ENCODE data around the gene HYAL2.

DNA sequence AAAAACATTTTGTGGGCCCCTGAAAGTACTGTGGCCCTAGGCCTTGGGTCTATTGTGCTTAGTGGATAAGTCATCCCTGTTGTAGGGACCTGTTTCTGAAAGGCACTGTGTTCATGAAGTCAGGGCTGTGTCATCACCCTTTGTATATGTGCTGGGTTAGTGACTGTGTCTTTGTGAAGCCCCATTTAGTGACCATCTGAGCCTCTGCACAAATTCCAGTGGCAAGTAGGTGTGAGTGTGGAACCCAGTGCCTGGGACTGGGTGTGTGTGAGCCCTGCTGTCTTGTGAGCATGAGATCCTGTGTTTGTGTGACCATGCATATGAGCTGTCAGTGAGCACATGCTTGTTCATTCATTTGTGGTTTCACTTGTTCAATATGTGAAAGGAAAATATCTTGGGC lies 17.9 kb downstream of the HYAL2 start:
- TF ChIP-seq, protein P1, sequence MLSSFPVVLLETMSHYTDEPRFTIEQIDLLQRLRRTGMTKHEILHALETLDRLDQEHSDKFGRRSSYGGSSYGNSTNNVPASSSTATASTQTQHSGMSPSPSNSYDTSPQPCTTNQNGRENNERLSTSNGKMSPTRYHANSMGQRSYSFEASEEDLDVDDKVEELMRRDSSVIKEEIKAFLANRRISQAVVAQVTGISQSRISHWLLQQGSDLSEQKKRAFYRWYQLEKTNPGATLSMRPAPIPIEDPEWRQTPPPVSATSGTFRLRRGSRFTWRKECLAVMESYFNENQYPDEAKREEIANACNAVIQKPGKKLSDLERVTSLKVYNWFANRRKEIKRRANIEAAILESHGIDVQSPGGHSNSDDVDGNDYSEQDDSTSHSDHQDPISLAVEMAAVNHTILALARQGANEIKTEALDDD (IDR thresholded peaks at IDR 0.05), result no peak
- TF ChIP-seq, protein P2, sequence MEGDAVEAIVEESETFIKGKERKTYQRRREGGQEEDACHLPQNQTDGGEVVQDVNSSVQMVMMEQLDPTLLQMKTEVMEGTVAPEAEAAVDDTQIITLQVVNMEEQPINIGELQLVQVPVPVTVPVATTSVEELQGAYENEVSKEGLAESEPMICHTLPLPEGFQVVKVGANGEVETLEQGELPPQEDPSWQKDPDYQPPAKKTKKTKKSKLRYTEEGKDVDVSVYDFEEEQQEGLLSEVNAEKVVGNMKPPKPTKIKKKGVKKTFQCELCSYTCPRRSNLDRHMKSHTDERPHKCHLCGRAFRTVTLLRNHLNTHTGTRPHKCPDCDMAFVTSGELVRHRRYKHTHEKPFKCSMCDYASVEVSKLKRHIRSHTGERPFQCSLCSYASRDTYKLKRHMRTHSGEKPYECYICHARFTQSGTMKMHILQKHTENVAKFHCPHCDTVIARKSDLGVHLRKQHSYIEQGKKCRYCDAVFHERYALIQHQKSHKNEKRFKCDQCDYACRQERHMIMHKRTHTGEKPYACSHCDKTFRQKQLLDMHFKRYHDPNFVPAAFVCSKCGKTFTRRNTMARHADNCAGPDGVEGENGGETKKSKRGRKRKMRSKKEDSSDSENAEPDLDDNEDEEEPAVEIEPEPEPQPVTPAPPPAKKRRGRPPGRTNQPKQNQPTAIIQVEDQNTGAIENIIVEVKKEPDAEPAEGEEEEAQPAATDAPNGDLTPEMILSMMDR (IDR thresholded peaks at IDR 0.05 in 2 of 3, conservative IDR thresholded peaks at IDR 0.05 in 1 of 3; ENCODE audit: insufficient read depth in 2 of 3, low read depth in 1 of 3, low read length in 3 of 3), result no peak
- TF ChIP-seq, protein P3, sequence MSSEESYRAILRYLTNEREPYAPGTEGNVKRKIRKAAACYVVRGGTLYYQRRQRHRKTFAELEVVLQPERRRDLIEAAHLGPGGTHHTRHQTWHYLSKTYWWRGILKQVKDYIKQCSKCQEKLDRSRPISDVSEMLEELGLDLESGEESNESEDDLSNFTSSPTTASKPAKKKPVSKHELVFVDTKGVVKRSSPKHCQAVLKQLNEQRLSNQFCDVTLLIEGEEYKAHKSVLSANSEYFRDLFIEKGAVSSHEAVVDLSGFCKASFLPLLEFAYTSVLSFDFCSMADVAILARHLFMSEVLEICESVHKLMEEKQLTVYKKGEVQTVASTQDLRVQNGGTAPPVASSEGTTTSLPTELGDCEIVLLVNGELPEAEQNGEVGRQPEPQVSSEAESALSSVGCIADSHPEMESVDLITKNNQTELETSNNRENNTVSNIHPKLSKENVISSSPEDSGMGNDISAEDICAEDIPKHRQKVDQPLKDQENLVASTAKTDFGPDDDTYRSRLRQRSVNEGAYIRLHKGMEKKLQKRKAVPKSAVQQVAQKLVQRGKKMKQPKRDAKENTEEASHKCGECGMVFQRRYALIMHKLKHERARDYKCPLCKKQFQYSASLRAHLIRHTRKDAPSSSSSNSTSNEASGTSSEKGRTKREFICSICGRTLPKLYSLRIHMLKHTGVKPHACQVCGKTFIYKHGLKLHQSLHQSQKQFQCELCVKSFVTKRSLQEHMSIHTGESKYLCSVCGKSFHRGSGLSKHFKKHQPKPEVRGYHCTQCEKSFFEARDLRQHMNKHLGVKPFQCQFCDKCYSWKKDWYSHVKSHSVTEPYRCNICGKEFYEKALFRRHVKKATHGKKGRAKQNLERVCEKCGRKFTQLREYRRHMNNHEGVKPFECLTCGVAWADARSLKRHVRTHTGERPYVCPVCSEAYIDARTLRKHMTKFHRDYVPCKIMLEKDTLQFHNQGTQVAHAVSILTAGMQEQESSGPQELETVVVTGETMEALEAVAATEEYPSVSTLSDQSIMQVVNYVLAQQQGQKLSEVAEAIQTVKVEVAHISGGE (CRISPR knock-in tag; IDR thresholded peaks at IDR 0.05), result no peak
- no peak for TF ChIP-seq TEAD1 (CRISPR knock-in tag; IDR thresholded peaks at IDR 0.05)
- TF ChIP-seq, protein P4, sequence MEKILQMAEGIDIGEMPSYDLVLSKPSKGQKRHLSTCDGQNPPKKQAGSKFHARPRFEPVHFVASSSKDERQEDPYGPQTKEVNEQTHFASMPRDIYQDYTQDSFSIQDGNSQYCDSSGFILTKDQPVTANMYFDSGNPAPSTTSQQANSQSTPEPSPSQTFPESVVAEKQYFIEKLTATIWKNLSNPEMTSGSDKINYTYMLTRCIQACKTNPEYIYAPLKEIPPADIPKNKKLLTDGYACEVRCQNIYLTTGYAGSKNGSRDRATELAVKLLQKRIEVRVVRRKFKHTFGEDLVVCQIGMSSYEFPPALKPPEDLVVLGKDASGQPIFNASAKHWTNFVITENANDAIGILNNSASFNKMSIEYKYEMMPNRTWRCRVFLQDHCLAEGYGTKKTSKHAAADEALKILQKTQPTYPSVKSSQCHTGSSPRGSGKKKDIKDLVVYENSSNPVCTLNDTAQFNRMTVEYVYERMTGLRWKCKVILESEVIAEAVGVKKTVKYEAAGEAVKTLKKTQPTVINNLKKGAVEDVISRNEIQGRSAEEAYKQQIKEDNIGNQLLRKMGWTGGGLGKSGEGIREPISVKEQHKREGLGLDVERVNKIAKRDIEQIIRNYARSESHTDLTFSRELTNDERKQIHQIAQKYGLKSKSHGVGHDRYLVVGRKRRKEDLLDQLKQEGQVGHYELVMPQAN (IDR thresholded peaks at IDR 0.05; ENCODE audit: borderline replicate concordance), result no peak
- no peak for TF ChIP-seq SMAD3 (CRISPR knock-in tag; conservative IDR thresholded peaks at IDR 0.05)
- no peak for TF ChIP-seq EP300 (IDR thresholded peaks at IDR 0.05; ENCODE audit: low read length)
- no peak for TF ChIP-seq GABPA (tag; conservative IDR thresholded peaks at IDR 0.05; ENCODE audit: low read depth)
- TF ChIP-seq, protein P5, sequence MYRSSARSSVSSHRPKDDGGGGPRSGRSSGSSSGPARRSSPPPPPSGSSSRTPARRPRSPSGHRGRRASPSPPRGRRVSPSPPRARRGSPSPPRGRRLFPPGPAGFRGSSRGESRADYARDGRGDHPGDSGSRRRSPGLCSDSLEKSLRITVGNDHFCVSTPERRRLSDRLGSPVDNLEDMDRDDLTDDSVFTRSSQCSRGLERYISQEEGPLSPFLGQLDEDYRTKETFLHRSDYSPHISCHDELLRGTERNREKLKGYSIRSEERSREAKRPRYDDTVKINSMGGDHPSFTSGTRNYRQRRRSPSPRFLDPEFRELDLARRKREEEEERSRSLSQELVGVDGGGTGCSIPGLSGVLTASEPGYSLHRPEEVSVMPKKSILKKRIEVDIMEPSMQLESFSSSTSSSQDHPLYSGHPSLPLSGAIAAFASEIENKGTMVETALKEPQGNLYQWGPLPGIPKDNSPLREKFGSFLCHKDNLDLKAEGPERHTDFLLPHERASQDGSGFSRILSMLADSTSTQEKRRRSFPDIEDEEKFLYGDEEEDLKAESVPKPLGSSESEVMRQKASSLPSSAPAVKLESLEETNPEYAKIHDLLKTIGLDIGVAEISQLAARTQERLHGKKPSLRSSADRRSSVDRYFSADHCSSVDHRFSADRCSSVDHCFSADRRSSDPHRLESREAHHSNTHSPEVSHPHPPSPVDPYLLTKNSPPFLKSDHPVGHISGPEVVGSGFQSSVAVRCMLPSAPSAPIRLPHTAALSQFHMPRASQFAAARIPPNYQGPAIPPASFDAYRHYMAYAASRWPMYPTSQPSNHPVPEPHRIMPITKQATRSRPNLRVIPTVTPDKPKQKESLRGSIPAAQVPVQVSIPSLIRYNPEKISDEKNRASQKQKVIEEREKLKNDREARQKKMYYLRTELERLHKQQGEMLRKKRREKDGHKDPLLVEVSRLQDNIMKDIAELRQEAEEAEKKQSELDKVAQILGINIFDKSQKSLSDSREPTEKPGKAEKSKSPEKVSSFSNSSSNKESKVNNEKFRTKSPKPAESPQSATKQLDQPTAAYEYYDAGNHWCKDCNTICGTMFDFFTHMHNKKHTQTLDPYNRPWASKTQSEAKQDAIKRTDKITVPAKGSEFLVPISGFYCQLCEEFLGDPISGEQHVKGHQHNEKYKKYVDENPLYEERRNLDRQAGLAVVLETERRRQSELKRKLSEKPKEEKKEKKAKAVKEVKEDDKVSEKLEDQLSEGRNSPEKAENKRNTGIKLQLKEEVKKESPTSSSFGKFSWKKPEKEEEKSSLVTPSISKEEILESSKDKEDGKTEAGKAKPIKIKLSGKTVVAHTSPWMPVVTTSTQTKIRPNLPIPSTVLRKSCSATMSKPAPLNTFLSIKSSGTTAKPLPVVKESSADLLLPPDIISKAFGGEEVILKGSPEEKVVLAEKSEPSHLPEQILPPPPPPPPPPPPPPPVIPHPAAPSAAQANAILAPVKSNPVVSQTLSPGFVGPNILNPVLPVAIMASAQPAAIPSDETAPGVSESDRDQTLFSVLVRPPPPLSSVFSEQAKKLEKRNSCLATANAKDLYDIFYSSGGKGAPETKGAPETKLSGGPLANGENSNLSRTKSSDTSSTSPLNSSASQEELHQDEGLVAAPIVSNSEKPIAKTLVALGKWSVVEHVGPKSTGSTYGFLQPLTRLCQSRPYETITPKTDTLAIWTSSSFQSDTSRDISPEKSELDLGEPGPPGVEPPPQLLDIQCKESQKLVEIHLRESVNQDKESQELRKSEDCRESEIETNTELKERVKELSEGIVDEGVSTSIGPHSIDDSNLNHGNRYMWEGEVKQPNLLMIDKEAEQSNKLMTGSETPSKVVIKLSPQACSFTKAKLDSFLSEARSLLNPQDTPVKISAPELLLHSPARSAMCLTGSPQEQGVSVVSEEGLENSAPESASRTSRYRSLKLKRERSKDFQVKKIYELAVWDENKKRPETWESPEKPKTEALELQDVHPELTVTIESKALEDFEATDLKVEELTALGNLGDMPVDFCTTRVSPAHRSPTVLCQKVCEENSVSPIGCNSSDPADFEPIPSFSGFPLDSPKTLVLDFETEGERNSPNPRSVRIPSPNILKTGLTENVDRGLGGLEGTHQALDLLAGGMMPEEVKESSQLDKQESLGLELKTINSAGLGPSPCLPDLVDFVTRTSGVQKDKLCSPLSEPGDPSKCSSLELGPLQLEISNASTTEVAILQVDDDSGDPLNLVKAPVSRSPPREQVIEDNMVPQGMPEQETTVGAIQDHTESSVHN (IDR thresholded peaks at IDR 0.05; ENCODE audit: borderline replicate concordance in 1 of 2, low read depth in 1 of 2), result no peak
- TF ChIP-seq SP1 (CRISPR knock-in tag; IDR thresholded peaks at IDR 0.05), result no peak
- TF ChIP-seq POLR2AphosphoS5 (IDR thresholded peaks at IDR 0.05; ENCODE audit: control insufficient read depth, insufficient read depth, low read depth, low read length), result no peak
- TF ChIP-seq, protein P6, sequence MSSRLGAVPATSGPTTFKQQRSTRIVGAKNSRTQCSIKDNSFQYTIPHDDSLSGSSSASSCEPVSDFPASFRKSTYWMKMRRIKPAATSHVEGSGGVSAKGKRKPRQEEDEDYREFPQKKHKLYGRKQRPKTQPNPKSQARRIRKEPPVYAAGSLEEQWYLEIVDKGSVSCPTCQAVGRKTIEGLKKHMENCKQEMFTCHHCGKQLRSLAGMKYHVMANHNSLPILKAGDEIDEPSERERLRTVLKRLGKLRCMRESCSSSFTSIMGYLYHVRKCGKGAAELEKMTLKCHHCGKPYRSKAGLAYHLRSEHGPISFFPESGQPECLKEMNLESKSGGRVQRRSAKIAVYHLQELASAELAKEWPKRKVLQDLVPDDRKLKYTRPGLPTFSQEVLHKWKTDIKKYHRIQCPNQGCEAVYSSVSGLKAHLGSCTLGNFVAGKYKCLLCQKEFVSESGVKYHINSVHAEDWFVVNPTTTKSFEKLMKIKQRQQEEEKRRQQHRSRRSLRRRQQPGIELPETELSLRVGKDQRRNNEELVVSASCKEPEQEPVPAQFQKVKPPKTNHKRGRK (tag; IDR thresholded peaks at IDR 0.05), result no peak
- no peak for TF ChIP-seq ZNF384 (IDR thresholded peaks at IDR 0.05; ENCODE audit: low read depth, low read length)
- TF ChIP-seq GABPB1 (CRISPR knock-in tag; IDR thresholded peaks at IDR 0.05), result no peak
